Uterus (tissue), 4 donors: Measurements from ENCODE around the gene KIAA0825. TPM values are rescaled to one million over a fixed set of nuclear protein-coding genes. Genes with fewer than 3 reads are reported as not detected.

Experiments
- DNase-seq, 2 donors: peaks; one replicate each; pipeline ENCODE4 v3.0.0-alpha.2; 2019 to 2020
- H3K27ac ChIP-seq, 2 donors: fragments of 200-600 bp; sonication (generic); 1 replicate in 1 of 2; 2 replicates in 1 of 2; pipeline ENCODE4 v1.5.1; 2016 to 2018
- H3K27me3 ChIP-seq, 2 donors: fragments of 200-600 bp; sonication (generic); one replicate each; pipeline ENCODE4 v1.5.1; 2018 to 2019; ENCODE audit warnings: control low read depth in 1 of 2
- H3K36me3 ChIP-seq, 2 donors: fragments of 200-600 bp; sonication (generic); one replicate each; pipeline ENCODE4 v1.5.1; 2019; ENCODE audit warnings: control low read depth in 1 of 2
- H3K4me1 ChIP-seq, 2 donors: fragments of 200-600 bp; sonication (generic); one replicate each; pipeline ENCODE4 v1.5.1; 2018 to 2019; ENCODE audit warnings: control low read depth in 1 of 2
- H3K4me3 ChIP-seq, 2 donors: fragments of 200-600 bp; sonication (generic); 1 replicate in 1 of 2; 2 replicates in 1 of 2; pipeline ENCODE4 v1.5.1; 2018 to 2019; ENCODE audit warnings: mild to moderate bottlenecking in 1 of 2
- H3K9me3 ChIP-seq, 2 donors: fragments of 200-600 bp; sonication (generic); one replicate each; pipeline ENCODE4 v1.5.1; 2019; ENCODE audit warnings: control low read depth in 1 of 2
- POLR2A ChIP-seq, 2 donors: fragments of 450-650 bp; IDR thresholded peaks; one replicate each; pipeline ENCODE4 v1.6.1; 2016; ENCODE audit warnings: antibody characterized with exemption in 2 of 2, mild to moderate bottlenecking in 1 of 2, moderate library complexity in 1 of 2
- intact Hi-C: fragments of 100-400 bp; cut with DNase I; formaldehyde crosslinking; loops from one replicate; pipeline ENCODE4 v1.15.1; 2023; ENCODE audit warnings: low total_unique reads
- total RNA-seq, 4 donors: library from RNA; depleted of rRNA in 3 of 4; stranded (reverse); fragments of >200 nt in 3 of 4; gene quantifications; one replicate each; pipeline versions ENCODE4 v1.1.0 to v1.2.4, GENCODE V29; 2014 to 2023
- TF ChIP-seq, protein P1 (sequence below), 4 experiments: fragments of 200-600 bp in 2 of 4; fragments of 450-650 bp in 2 of 4; sonication (generic) in 2 of 4; IDR thresholded peaks; one replicate each; pipeline ENCODE4 v1.5.1; 2016 to 2019; ENCODE audit warnings: antibody characterized with exemption in 4 of 4, mild to moderate bottlenecking in 2 of 4, moderate library complexity in 1 of 4
- donor health status: DM: yes; HTN: yes; CAD: no.

KIAA0825 gene
- total RNA-seq, 4 donors from 2014 or later: 1.5 to 34.6 (median 4.5) TPM

DNA sequence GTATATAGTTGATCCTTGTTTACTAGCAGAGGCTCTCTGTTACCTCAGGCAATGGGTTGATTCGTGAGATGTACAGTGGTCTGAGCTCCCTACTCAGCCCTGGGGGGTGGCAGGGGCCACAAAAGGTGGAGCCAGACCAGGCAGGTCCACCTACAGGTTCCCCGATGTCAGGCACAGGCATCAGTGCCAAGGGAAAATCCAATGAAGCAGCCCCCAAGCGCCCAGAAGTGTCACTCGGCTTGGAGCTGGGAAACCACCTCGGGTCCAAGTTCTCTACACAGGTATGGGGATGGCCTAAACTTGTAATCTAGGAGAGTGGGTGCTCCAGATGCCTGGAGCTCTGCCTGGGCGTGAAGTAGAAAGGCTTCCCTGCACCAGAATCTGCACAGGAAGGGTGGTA lies 188.8 kb downstream of the KIAA0825 start:
- intact Hi-C loops: no loop called here
- no peak overlapping the region for H3K4me3 ChIP-seq
- H3K27ac ChIP-seq: no peak overlapping the region
- H3K36me3 ChIP-seq: no peaks in the 10 kb centered on the region
- H3K27me3 ChIP-seq: no peaks in the 10 kb centered on the region
- no peaks in the 10 kb centered on the region for H3K4me1 ChIP-seq
- TF ChIP-seq, protein P1, sequence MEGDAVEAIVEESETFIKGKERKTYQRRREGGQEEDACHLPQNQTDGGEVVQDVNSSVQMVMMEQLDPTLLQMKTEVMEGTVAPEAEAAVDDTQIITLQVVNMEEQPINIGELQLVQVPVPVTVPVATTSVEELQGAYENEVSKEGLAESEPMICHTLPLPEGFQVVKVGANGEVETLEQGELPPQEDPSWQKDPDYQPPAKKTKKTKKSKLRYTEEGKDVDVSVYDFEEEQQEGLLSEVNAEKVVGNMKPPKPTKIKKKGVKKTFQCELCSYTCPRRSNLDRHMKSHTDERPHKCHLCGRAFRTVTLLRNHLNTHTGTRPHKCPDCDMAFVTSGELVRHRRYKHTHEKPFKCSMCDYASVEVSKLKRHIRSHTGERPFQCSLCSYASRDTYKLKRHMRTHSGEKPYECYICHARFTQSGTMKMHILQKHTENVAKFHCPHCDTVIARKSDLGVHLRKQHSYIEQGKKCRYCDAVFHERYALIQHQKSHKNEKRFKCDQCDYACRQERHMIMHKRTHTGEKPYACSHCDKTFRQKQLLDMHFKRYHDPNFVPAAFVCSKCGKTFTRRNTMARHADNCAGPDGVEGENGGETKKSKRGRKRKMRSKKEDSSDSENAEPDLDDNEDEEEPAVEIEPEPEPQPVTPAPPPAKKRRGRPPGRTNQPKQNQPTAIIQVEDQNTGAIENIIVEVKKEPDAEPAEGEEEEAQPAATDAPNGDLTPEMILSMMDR (IDR thresholded peaks at IDR 0.05): no peak
- no peak for TF ChIP-seq POLR2A (IDR thresholded peaks at IDR 0.05)
- no peak for DNase-seq
- H3K9me3 ChIP-seq: no peaks in the 10 kb centered on the region

DNA sequence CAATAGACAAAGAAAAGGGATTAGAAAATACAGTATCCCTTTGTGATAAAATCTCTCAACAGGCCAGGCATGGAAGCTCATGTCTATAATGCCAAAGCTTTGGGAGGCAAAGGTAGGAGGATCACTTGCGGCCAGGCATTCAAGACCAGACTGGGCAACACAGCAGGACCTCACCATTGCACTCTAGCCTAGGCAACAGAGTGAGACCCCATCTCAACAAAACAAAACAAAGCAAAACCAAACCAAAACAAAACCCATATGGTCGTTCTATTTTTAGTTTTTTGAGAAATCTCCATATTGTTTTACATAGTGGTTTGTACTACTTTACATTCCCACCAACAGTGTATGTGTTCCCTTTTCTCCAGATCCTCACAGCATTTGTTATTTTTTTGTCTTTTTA lies 193.0 kb downstream of the KIAA0825 start:
- DNase-seq: no peak
- no peaks in the 10 kb centered on the region for H3K36me3 ChIP-seq
- H3K27ac ChIP-seq: no peak overlapping the region
- intact Hi-C loops: no loop called here
- TF ChIP-seq, protein P1 (IDR thresholded peaks at IDR 0.05): no peak
- TF ChIP-seq POLR2A (IDR thresholded peaks at IDR 0.05): no peak
- H3K27me3 ChIP-seq: no peaks in the 10 kb centered on the region
- H3K4me3 ChIP-seq: no peak overlapping the region
- no peaks in the 10 kb centered on the region for H3K9me3 ChIP-seq
- no peaks in the 10 kb centered on the region for H3K4me1 ChIP-seq

DNA sequence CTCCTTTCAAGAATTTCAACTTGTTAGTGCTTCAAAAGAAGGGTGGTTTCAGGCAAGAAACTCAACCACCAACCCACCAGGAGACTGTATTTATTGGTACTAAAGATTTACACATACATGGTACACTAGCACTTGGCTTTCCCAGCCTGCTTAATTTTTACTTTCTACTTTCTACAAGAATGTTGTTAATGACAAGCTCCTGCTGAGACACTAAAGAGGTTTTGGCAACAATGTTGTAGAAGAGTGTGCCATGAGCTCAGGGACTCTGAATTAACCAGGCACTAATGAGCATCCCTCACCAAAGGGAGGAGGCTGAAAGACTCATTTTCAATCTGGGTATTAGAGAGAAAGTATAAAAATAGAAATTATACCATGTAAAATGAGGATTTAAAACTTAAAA lies 195.0 kb downstream of the KIAA0825 start:
- no peak for TF ChIP-seq POLR2A (IDR thresholded peaks at IDR 0.05)
- TF ChIP-seq, protein P1 (IDR thresholded peaks at IDR 0.05): no peak
- intact Hi-C loops: no loop called here
- H3K4me1 ChIP-seq: no peaks in the 10 kb centered on the region
- H3K27ac ChIP-seq: no peak overlapping the region
- H3K36me3 ChIP-seq: no peaks in the 10 kb centered on the region
- no peak for DNase-seq
- H3K27me3 ChIP-seq: no peaks in the 10 kb centered on the region
- no peaks in the 10 kb centered on the region for H3K9me3 ChIP-seq
- H3K4me3 ChIP-seq: no peak overlapping the region

DNA sequence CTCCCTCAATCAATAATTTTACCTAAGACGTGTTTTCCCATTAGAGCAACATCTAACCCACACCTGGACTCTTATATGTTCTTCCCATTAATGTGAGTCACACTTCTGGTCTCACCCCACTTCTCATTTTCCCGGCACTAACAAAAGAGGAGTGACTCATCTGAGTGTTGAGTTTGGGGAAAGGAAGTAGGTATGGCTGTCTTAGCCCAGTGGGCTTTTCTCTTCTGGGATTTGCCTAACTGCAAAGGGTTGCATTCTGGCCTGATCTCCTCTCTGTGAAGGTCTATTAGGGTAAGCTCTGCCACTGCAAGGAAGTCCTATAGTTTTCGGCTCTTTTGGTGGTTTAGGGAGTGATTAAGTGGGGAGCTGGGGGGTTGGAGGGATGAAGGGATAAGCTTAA lies 195.6 kb downstream of the KIAA0825 start:
- intact Hi-C loops: no loop called here
- H3K4me3 ChIP-seq: no peak overlapping the region
- no peaks in the 10 kb centered on the region for H3K27me3 ChIP-seq
- TF ChIP-seq POLR2A (IDR thresholded peaks at IDR 0.05): no peak
- TF ChIP-seq, protein P1 (IDR thresholded peaks at IDR 0.05): no peak
- H3K4me1 ChIP-seq: no peaks in the 10 kb centered on the region
- H3K9me3 ChIP-seq: no peaks in the 10 kb centered on the region
- H3K36me3 ChIP-seq: no peaks in the 10 kb centered on the region
- H3K27ac ChIP-seq: no peak overlapping the region
- no peak for DNase-seq

DNA sequence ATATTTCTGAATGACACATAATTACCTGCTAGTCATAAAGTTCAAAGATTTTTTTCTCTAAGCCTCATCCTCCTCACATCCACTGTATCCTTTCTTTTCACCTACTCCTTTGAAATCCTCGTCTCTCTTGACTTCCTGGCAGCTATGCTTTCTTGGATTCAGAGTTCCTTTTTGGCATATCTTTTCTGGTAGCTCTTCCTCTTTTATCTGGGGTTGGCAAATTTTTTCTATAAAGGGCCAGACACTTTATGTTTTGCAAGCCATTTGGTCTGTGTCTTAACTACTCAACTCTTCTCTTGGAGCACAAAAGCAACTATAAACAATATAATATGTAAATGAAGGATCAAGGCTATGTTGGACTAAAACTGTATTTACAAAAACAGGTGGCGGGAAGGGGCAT lies 197.5 kb downstream of the KIAA0825 start:
- H3K9me3 ChIP-seq: no peaks in the 10 kb centered on the region
- H3K36me3 ChIP-seq: no peaks in the 10 kb centered on the region
- H3K27me3 ChIP-seq: no peaks in the 10 kb centered on the region
- DNase-seq: no peak
- no peak overlapping the region for H3K27ac ChIP-seq
- H3K4me3 ChIP-seq: no peak overlapping the region
- H3K4me1 ChIP-seq: no peaks in the 10 kb centered on the region
- no peak for TF ChIP-seq POLR2A (IDR thresholded peaks at IDR 0.05)
- TF ChIP-seq, protein P1 (IDR thresholded peaks at IDR 0.05): no peak
- intact Hi-C loops: no loop called here
